ENCODE measurements around the gene MATN4. TPM values are rescaled to one million over a fixed set of nuclear protein-coding genes. Genes with fewer than 3 reads are reported as not detected.
A peak's percentile ranks its signal among the peaks of the same experiment; 100 is the strongest.

MATN4 gene
- total and polyA plus RNA-seq, 2 of the 4 experiments (the other 2 are of a cell fraction) = 0.12 TPM; not detected in 1

DNA sequence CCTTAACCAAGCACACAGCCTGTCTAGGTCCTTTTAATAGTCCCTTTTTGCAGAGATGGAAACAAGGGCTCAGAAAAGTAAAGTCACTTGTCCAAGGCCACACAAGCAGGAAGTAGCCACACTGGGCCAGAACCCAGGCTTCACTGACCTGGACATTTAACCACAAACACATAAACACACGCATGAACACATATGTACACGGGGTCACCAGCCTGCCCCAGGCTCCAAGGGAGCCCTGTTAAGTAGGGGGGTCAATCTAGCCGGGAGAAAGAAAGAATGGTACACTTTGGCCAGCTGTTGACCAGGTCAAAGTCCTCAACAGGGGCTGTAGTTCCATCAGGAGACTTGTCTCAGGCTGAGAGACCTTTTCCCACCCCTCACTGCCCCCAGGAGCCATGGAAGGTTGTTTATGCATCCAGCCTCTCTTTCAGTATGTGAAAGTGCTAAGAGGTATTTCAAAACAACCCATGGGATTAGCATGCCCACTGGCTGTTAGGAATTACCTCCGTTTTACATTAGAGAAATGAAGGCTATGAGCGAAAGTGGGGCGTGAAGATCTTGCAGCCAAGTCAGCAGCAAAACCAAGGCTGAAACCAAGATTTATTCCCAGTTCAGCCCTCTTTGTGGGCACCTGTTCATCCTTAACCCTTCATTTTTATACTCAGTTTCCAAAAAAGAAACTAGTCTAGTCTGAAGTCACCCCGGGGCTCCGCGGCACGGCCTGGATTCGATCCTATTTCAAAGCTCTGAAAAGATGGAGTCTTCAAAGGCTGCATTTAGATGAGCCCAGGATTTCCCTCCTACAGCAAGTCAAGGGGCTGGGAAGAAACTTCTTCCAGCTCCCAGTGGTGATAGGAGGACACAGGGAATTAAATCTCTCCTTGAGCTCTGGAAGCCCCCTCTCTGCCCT, 30.3 kb upstream of the MATN4 start:
- H2AK5ac ChIP-seq (ENCODE audit: low read depth, low read length) = peak overlapping the region; percentile 97
- POLR2A ChIA-PET (ENCODE audit: unreplicated experiment) = interaction anchor here (0.5 to 2.3 kb wide), 3 partner anchors 9 to 25 kb away, joined by 3 to 11 read pairs (median 4); partner anchors contain the start of genes SDC4 and SYS1
- peak overlapping the region; percentile 59 for H3K4me2 ChIP-seq (ENCODE audit: low read depth, low read length)
- H3K14ac ChIP-seq (replicated peaks; ENCODE audit: low read depth, low read length) = peak overlapping the region; percentile 74
- peak overlapping the region; percentile 97 for H3K27ac ChIP-seq (ENCODE audit: insufficient read depth, low read length)
- no peak overlapping the region for H3K4me3 ChIP-seq (ENCODE audit: insufficient read depth, low read depth, low read length)
- CTCF ChIA-PET = interaction anchor here (1.1 kb wide), 1 partner anchor 98 kb away, joined by 4 read pairs; no protein-coding TSS in a partner anchor
- peak overlapping the region; percentile 95 for H2BK5ac ChIP-seq (ENCODE audit: low read depth, low read length, poor library complexity, severe bottlenecking)
- H3K4ac ChIP-seq (ENCODE audit: low read depth, low read length) = peak overlapping the region; percentile 98
- H2AFZ ChIP-seq (replicated peaks; ENCODE audit: low read length, poor library complexity) = peak overlapping the region; percentile 0
- BruUV-seq (replicated peaks) = no TSS peak
- H3K79me1 ChIP-seq (ENCODE audit: low read depth in 1 of 2, low read length in 2 of 2) = peaks cover 36 to 86% of the 10 kb centered on the region in 2 experiments
- peaks cover 42% of the 10 kb centered on the region for H3K36me3 ChIP-seq (ENCODE audit: control insufficient read depth, insufficient read depth, low read length)
- peak overlapping the region; percentile 81 for H3K18ac ChIP-seq (ENCODE audit: low read depth, low read length)
- ATAC-seq (ENCODE audit: low read depth) (peak; percentile 8), DNase-seq (no peak)
- H4K8ac ChIP-seq (ENCODE audit: low read depth in 2 of 2, low read length in 2 of 2) = peak overlapping the region; percentile 86 to 94
- TF ChIP-seq CEBPB (IDR thresholded peaks at IDR 0.05; ENCODE audit: low read depth, low read length) = 0 out of 2 replicates have a peak, but pooled peaks have one; percentile 4
- TF ChIP-seq NFE2L2 (IDR thresholded peaks at IDR 0.05; ENCODE audit: low read depth, low read length) = no peak
- no peak for TF ChIP-seq POLR2A (IDR thresholded peaks at IDR 0.05; ENCODE audit: low read depth, low read length)
- TF ChIP-seq MAZ (IDR thresholded peaks at IDR 0.05; ENCODE audit: borderline replicate concordance, low read depth, low read length) = 0 out of 2 replicates have a peak, but pooled peaks have one; percentile 34
- TF ChIP-seq MAFK (IDR thresholded peaks at IDR 0.05; ENCODE audit: low read depth, low read length) = no peak
- in situ Hi-C loops (cut with MboI; ENCODE audit: low sequenced_read_pairs) = loop anchor here (25.0 kb wide), 1 partner anchor 574 kb away; the partner anchor contains the start of gene PLTP
- H3K9me1 ChIP-seq (ENCODE audit: insufficient read depth, low read length) = peaks cover 48% of the 10 kb centered on the region
- H3K23ac ChIP-seq (ENCODE audit: low read depth, low read length) = peak overlapping the region; percentile 90
- peaks cover 40% of the 10 kb centered on the region for H4K20me1 ChIP-seq (ENCODE audit: insufficient read depth, low read length)
- H3K9me3 ChIP-seq (ENCODE audit: control insufficient read depth, insufficient read depth, low read length) = no peaks in the 10 kb centered on the region
- H2BK120ac ChIP-seq (ENCODE audit: low read depth, low read length) = peak overlapping the region; percentile 97
- dilution Hi-C loops (cut with HindIII; ENCODE audit: low sequenced_read_pairs, unreplicated experiment) = no loop called here
- peak overlapping the region; percentile 89 for H2BK20ac ChIP-seq (ENCODE audit: low read depth, low read length)
- no peaks in the 10 kb centered on the region for H3K27me3 ChIP-seq (ENCODE audit: control insufficient read depth, insufficient read depth, low read length)
- peak overlapping the region; percentile 78 for H2AK9ac ChIP-seq (replicated peaks; ENCODE audit: low read depth, low read length, poor library complexity)
- H3K4me1 ChIP-seq (ENCODE audit: control insufficient read depth, insufficient read depth, low read length) = peaks cover 57% of the 10 kb centered on the region
- peak overlapping the region; percentile 91 for H4K91ac ChIP-seq (ENCODE audit: insufficient read depth, low read depth, low read length)
- H3K9ac ChIP-seq (ENCODE audit: low read depth, low read length) = peak overlapping the region; percentile 47
- H2BK15ac ChIP-seq (ENCODE audit: low read depth, low read length) = peak overlapping the region; percentile 63
- H3K56ac ChIP-seq (ENCODE audit: extremely low read depth, insufficient read depth, low read length) = peak overlapping the region; percentile 90
- WGBS, 2 experiments (ENCODE audit: extremely low coverage in 2 of 2, insufficient read length in 1 of 2) = 80% methylated on average over 3 of the region's 11 CpGs; no CpG with 5 or more reads in 1 of the 2 experiments
- intact Hi-C loops (cut with micrococcal nuclease) = loop anchor here (5.0 kb wide), 1 partner anchor 439 kb away; no protein-coding TSS in a partner anchor
- peak overlapping the region; percentile 91 for H4K5ac ChIP-seq (ENCODE audit: low read depth, low read length)

All from IMR-90 (cell line).